ENCODE data around the gene CFAP77. TPM values are rescaled to one million over a fixed set of nuclear protein-coding genes. Genes with fewer than 3 reads are reported as not detected.

The CFAP77 gene
- total and polyA plus RNA-seq, 9 of the 15 experiments (the other 6 are each of a cell fraction or from before 2014, with no cell fraction given), result not detected

DNA sequence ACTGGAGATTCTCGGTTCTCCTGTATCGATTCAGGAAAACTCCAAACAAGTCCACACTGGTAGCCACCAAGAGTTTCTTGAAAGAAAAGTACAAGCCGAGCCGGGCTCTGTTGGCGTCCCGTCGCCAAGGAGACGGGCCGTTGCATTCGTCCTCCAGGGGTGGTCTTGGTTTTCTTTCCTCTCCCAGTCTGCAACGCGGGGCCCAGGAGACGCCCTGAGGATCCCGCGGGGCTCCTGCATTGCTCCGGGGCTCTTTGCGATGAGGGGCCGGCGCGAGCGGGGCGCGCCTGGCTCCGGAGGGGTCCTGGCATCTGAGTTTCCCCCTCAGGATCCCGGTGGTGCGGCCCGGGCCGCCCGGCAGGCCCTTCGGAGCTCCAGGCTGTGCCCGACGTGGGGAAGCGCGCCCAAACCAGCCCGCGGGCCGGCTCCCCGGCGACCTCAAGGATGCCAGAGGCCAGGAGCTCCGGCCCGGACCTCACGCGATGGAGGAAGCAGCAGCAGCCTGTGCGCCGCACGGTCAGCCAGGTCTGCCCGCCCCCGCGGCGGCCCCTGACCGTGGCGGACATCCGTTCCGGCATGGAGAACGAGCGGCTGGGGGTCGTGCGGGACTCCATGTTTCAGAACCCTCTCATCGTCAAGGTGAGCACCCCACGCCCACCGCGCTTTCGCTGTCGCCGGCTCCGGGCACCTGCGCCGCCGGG lies at the start of gene CFAP77 (continued):
- TF ChIP-seq, protein P1, sequence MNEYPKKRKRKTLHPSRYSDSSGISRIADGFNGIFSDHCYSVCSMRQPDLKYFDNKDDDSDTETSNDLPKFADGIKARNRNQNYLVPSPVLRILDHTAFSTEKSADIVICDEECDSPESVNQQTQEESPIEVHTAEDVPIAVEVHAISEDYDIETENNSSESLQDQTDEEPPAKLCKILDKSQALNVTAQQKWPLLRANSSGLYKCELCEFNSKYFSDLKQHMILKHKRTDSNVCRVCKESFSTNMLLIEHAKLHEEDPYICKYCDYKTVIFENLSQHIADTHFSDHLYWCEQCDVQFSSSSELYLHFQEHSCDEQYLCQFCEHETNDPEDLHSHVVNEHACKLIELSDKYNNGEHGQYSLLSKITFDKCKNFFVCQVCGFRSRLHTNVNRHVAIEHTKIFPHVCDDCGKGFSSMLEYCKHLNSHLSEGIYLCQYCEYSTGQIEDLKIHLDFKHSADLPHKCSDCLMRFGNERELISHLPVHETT (CRISPR knock-in tag; conservative IDR thresholded peaks at IDR 0.05 in 1 of 2, IDR thresholded peaks at IDR 0.05 in 1 of 2), result no peak
- no peak for TF ChIP-seq ZBED1 (IDR thresholded peaks at IDR 0.05)
- TF ChIP-seq LEF1 (IDR thresholded peaks at IDR 0.05), result no peak
- no peak for TF ChIP-seq KAT7 (CRISPR knock-in tag; IDR thresholded peaks at IDR 0.05; ENCODE audit: borderline replicate concordance)
- TF ChIP-seq, protein P2, sequence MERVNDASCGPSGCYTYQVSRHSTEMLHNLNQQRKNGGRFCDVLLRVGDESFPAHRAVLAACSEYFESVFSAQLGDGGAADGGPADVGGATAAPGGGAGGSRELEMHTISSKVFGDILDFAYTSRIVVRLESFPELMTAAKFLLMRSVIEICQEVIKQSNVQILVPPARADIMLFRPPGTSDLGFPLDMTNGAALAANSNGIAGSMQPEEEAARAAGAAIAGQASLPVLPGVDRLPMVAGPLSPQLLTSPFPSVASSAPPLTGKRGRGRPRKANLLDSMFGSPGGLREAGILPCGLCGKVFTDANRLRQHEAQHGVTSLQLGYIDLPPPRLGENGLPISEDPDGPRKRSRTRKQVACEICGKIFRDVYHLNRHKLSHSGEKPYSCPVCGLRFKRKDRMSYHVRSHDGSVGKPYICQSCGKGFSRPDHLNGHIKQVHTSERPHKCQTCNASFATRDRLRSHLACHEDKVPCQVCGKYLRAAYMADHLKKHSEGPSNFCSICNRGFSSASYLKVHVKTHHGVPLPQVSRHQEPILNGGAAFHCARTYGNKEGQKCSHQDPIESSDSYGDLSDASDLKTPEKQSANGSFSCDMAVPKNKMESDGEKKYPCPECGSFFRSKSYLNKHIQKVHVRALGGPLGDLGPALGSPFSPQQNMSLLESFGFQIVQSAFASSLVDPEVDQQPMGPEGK (CRISPR knock-in tag; IDR thresholded peaks at IDR 0.05; ENCODE audit: borderline replicate concordance), result no peak
- TF ChIP-seq BMI1 (IDR thresholded peaks at IDR 0.05; ENCODE audit: low read length), result no peak
- TF ChIP-seq, protein P3, sequence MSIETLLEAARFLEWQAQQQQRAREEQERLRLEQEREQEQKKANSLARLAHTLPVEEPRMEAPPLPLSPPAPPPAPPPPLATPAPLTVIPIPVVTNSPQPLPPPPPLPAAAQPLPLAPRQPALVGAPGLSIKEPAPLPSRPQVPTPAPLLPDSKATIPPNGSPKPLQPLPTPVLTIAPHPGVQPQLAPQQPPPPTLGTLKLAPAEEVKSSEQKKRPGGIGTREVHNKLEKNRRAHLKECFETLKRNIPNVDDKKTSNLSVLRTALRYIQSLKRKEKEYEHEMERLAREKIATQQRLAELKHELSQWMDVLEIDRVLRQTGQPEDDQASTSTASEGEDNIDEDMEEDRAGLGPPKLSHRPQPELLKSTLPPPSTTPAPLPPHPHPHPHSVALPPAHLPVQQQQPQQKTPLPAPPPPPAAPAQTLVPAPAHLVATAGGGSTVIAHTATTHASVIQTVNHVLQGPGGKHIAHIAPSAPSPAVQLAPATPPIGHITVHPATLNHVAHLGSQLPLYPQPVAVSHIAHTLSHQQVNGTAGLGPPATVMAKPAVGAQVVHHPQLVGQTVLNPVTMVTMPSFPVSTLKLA (conservative IDR thresholded peaks at IDR 0.05), result 0 out of 4 replicates have a peak, but pooled peaks of 1 of the 2 experiments have one; percentile 21
- no peak for TF ChIP-seq SNAPC5 (CRISPR knock-in tag; IDR thresholded peaks at IDR 0.05)
- TF ChIP-seq CBX5 (IDR thresholded peaks at IDR 0.05; ENCODE audit: borderline replicate concordance, low read depth), result no peak
- TF ChIP-seq NFXL1 (CRISPR knock-in tag; IDR thresholded peaks at IDR 0.05), result no peak
- TF ChIP-seq CREB3 (tag; conservative IDR thresholded peaks at IDR 0.05; ENCODE audit: low read depth), result no peak
- no peak for TF ChIP-seq THRAP3 (IDR thresholded peaks at IDR 0.05; ENCODE audit: borderline replicate concordance)
- no peak for TF ChIP-seq GABPA (tag; conservative IDR thresholded peaks at IDR 0.05; ENCODE audit: low read depth)
- TF ChIP-seq, protein P4, sequence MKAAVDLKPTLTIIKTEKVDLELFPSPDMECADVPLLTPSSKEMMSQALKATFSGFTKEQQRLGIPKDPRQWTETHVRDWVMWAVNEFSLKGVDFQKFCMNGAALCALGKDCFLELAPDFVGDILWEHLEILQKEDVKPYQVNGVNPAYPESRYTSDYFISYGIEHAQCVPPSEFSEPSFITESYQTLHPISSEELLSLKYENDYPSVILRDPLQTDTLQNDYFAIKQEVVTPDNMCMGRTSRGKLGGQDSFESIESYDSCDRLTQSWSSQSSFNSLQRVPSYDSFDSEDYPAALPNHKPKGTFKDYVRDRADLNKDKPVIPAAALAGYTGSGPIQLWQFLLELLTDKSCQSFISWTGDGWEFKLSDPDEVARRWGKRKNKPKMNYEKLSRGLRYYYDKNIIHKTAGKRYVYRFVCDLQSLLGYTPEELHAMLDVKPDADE (conservative IDR thresholded peaks at IDR 0.05; ENCODE audit: control insufficient read depth, low read depth, low read length), result no peak
- TF ChIP-seq KAT8 (IDR thresholded peaks at IDR 0.05; ENCODE audit: low read depth), result no peak
- TF ChIP-seq DLX4 (CRISPR knock-in tag; IDR thresholded peaks at IDR 0.05), result no peak
- TF ChIP-seq NONO (IDR thresholded peaks at IDR 0.05; ENCODE audit: low read depth in 2 of 2, low read length in 1 of 2), result peak in 1 of 2 experiments; percentile 98; a peak in 2 of 4 replicates
- no peak for TF ChIP-seq HDGF (IDR thresholded peaks at IDR 0.05)

Measured in K562 (cell line).